GM19240 (cell line): ENCODE results near the gene ZSWIM1.

Source experiments
- DNase-seq: peaks from one replicate; pipeline ENCODE4 v3.0.0; 2011; ENCODE audit warnings: low spot score; ENCODE audit not compliant: insufficient read length

Gene ZSWIM1

GRCh38 chr20:45880988-45881788 is at the start of gene ZSWIM1:
Gene ZSWIM1 (plus strand): TSS chr20:45881227. CDS start chr20:45882593, 1,366 bp downstream.
- peak; percentile 97 for DNase-seq

GRCh38 chr20:45832619-45833018 is 48.4 kb upstream of the ZSWIM1 start:
- DNase-seq = no peak

GRCh38 chr20:45833030-45833882 is 47.8 kb upstream of the ZSWIM1 start, which contains the start of gene SNX21:
Gene SNX21 (plus strand): TSS chr20:45833799. CDS start chr20:45833920, 121 bp downstream.
- no peak for DNase-seq

GRCh38 chr20:45833883-45834796 is 46.9 kb upstream of the ZSWIM1 start:
- DNase-seq = no peak

- DNase-seq = no peak
Measured at GRCh38 chr20:45834797-45835161, 46.2 kb upstream of the ZSWIM1 start.

GRCh38 chr20:45835329-45835765 is 45.7 kb upstream of the ZSWIM1 start:
- DNase-seq = no peak

- DNase-seq = no peak
Measured at GRCh38 chr20:45835825-45836224, 45.2 kb upstream of the ZSWIM1 start.

- DNase-seq = no peak
Measured at GRCh38 chr20:45836841-45837240, 44.2 kb upstream of the ZSWIM1 start.

GRCh38 chr20:45840700-45841198 is 40.3 kb upstream of the ZSWIM1 start:
- DNase-seq = no peak

- DNase-seq = no peak
Measured at GRCh38 chr20:45841407-45842129, 39.5 kb upstream of the ZSWIM1 start.

- no peak for DNase-seq
Measured at GRCh38 chr20:45842169-45842812, 38.7 kb upstream of the ZSWIM1 start.

- DNase-seq = no peak
Measured at GRCh38 chr20:45843506-45843905, 37.5 kb upstream of the ZSWIM1 start.

GRCh38 chr20:45845452-45845851 is 35.6 kb upstream of the ZSWIM1 start:
- no peak for DNase-seq

- no peak for DNase-seq
Measured at GRCh38 chr20:45848421-45848820, 32.6 kb upstream of the ZSWIM1 start.

- DNase-seq = no peak
Measured at GRCh38 chr20:45848969-45849582, 32.0 kb upstream of the ZSWIM1 start.

- no peak for DNase-seq
Measured at GRCh38 chr20:45850238-45850637, 30.8 kb upstream of the ZSWIM1 start.

- DNase-seq = no peak
Measured at GRCh38 chr20:45850926-45851325, 30.1 kb upstream of the ZSWIM1 start.

GRCh38 chr20:45851501-45851900 is 29.5 kb upstream of the ZSWIM1 start:
- no peak for DNase-seq

GRCh38 chr20:45852326-45852725 is 28.7 kb upstream of the ZSWIM1 start:
- DNase-seq = no peak
